ENCODE results near the gene RABL2B.
A peak's percentile ranks its signal among the peaks of the same experiment; 100 is the strongest.

DNA sequence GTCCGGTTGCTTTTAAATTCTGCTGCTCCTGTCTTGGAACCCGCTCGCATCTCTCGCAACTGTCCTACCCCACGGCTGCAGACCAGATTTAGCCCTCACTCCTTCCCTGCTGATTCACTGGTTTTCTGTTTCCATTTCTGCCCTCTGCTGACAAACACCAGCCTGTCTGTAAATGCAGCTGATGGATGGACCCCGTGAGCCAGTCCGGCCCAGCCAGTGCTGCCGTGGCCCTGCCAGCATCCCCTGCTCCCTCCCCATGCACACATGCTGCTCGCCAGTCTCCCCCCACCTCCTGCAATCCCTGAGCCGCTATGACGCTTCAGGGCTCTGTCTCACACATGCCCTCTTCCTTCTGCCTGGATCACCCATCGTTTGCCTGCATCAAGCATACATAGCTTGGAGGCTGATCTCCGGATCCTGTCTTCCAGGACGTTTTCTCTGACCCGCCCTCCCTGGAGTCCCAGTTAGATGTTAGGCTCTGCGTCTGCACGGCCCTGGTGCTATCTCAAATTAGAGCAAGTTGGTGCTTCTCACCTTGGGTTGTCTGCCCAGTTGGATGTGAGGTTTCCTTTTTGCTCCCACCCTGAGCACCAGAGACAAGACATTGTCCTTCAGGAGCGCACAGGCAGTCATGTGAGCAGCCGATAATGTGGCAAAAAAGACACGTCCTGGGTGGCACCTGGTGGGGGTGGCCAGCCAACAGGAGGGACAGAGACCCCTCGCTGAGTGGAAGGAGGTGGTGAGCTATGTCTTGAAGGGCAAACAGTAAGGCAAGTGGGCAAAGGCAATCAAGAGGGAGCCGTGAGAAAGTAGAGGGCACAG, 49.7 kb downstream of the RABL2B start:
- TF ChIP-seq, protein P1, sequence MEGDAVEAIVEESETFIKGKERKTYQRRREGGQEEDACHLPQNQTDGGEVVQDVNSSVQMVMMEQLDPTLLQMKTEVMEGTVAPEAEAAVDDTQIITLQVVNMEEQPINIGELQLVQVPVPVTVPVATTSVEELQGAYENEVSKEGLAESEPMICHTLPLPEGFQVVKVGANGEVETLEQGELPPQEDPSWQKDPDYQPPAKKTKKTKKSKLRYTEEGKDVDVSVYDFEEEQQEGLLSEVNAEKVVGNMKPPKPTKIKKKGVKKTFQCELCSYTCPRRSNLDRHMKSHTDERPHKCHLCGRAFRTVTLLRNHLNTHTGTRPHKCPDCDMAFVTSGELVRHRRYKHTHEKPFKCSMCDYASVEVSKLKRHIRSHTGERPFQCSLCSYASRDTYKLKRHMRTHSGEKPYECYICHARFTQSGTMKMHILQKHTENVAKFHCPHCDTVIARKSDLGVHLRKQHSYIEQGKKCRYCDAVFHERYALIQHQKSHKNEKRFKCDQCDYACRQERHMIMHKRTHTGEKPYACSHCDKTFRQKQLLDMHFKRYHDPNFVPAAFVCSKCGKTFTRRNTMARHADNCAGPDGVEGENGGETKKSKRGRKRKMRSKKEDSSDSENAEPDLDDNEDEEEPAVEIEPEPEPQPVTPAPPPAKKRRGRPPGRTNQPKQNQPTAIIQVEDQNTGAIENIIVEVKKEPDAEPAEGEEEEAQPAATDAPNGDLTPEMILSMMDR (IDR thresholded peaks at IDR 0.05; ENCODE audit: low read length) = peak; percentile 26
- TF ChIP-seq EZH2 (optimal IDR thresholded peaks at IDR 0.05; ENCODE audit: low read depth, low read length) (no peak), EZH2phosphoT487 (IDR thresholded peaks at IDR 0.05; ENCODE audit: low read length) (no peak)
